Liver (tissue), 9 donors: ENCODE measurements around the gene STK24. TPM values are rescaled to one million over a fixed set of nuclear protein-coding genes. Genes with fewer than 3 reads are reported as not detected.

ENCODE experiments used
- DNase-seq: peaks from one replicate; pipeline ENCODE4 v3.0.0-alpha.2; 2017; ENCODE audit warnings: low spot score
- H3K27ac ChIP-seq, 2 donors: one replicate each; pipeline ENCODE4 v1.7.0; 2013; ENCODE audit warnings: inconsistent platforms in 2 of 2, low read length in 2 of 2, control low read depth in 1 of 2, low read depth in 1 of 2, mild to moderate bottlenecking in 1 of 2
- H3K27me3 ChIP-seq, 4 donors: one replicate each; pipeline versions ENCODE4 v1.6.1 to v1.7.0; 2013; ENCODE audit warnings: low read length in 3 of 4, inconsistent platforms in 1 of 4, mild to moderate bottlenecking in 1 of 4, moderate library complexity in 1 of 4; ENCODE audit not compliant: control insufficient read depth in 4 of 4, insufficient read depth in 4 of 4
- H3K36me3 ChIP-seq, 4 donors: one replicate each; pipeline versions ENCODE4 v1.6.1 to v1.7.0; 2013; ENCODE audit warnings: low read length in 3 of 4, mild to moderate bottlenecking in 3 of 4, low read depth in 1 of 4, moderate library complexity in 1 of 4; ENCODE audit not compliant: control insufficient read depth in 4 of 4, insufficient read depth in 3 of 4
- H3K4me1 ChIP-seq, 4 donors: one replicate each; pipeline versions ENCODE4 v1.6.1 to v1.7.0; 2013; ENCODE audit warnings: low read length in 3 of 4, mild to moderate bottlenecking in 3 of 4, moderate library complexity in 1 of 4; ENCODE audit not compliant: control insufficient read depth in 4 of 4, insufficient read depth in 4 of 4
- H3K4me3 ChIP-seq, 3 donors: one replicate each; pipeline versions ENCODE4 v1.6.1 to v1.7.0; 2013; ENCODE audit warnings: low read length in 3 of 3, control low read depth in 1 of 3, low read depth in 1 of 3, mild to moderate bottlenecking in 1 of 3
- H3K9ac ChIP-seq, 2 donors: one replicate each; pipeline ENCODE4 v1.7.0; 2013; ENCODE audit warnings: low read length in 2 of 2, mild to moderate bottlenecking in 2 of 2, moderate library complexity in 2 of 2, control low read depth in 1 of 2, low read depth in 1 of 2
- H3K9me3 ChIP-seq, 4 donors: one replicate each; pipeline versions ENCODE4 v1.6.1 to v1.7.0; 2013; ENCODE audit warnings: low read length in 3 of 4; ENCODE audit not compliant: control insufficient read depth in 4 of 4
- ATF3 ChIP-seq: IDR thresholded peaks from 2 replicates; pipeline ENCODE4 v1.6.1; 2016; ENCODE audit warnings: antibody characterized with exemption
- EGR1 ChIP-seq, 2 donors: IDR thresholded peaks; 2 replicates each; pipeline ENCODE4 v1.6.1; 2016 to 2018; ENCODE audit warnings: antibody characterized with exemption in 2 of 2, low read depth in 2 of 2
- FOXA1 ChIP-seq: IDR thresholded peaks from 2 replicates; pipeline ENCODE4 v1.6.1; 2016; ENCODE audit warnings: antibody characterized with exemption
- FOXA2 ChIP-seq: IDR thresholded peaks from 2 replicates; pipeline ENCODE4 v1.6.1; 2016; ENCODE audit warnings: antibody characterized with exemption
- GABPA ChIP-seq, 2 donors: IDR thresholded peaks in 1 of 2; conservative IDR thresholded peaks in 1 of 2; 2 replicates each; pipeline ENCODE4 v1.6.1; 2016; ENCODE audit warnings: antibody characterized with exemption in 2 of 2, mild to moderate bottlenecking in 1 of 2, moderate library complexity in 1 of 2
- HNF4A ChIP-seq, 2 donors: conservative IDR thresholded peaks; 2 replicates each; pipeline ENCODE4 v1.6.1; 2016; ENCODE audit warnings: antibody characterized with exemption in 2 of 2, mild to moderate bottlenecking in 2 of 2
- JUND ChIP-seq, 2 donors: IDR thresholded peaks; 2 replicates each; pipeline ENCODE4 v1.6.1; 2016; ENCODE audit warnings: antibody characterized with exemption in 2 of 2
- NR2F2 ChIP-seq: IDR thresholded peaks from 2 replicates; pipeline ENCODE4 v1.6.1; 2016; ENCODE audit warnings: antibody characterized with exemption
- RAD21 ChIP-seq, 2 donors: IDR thresholded peaks; 2 replicates each; pipeline ENCODE4 v1.6.1; 2016; ENCODE audit warnings: antibody characterized with exemption in 2 of 2, mild to moderate bottlenecking in 2 of 2
- REST ChIP-seq: IDR thresholded peaks from 2 replicates; pipeline ENCODE4 v1.6.1; 2016; ENCODE audit warnings: antibody characterized with exemption, mild to moderate bottlenecking
- RXRA ChIP-seq, 2 donors: IDR thresholded peaks; 2 replicates each; pipeline ENCODE4 v1.6.1; 2017 to 2018; ENCODE audit warnings: antibody characterized with exemption in 2 of 2, mild to moderate bottlenecking in 1 of 2
- SP1 ChIP-seq: IDR thresholded peaks from 2 replicates; pipeline ENCODE4 v1.6.1; 2018; ENCODE audit warnings: antibody characterized with exemption, mild to moderate bottlenecking
- TAF1 ChIP-seq: conservative IDR thresholded peaks from 2 replicates; pipeline ENCODE4 v1.6.1; 2016; ENCODE audit warnings: antibody characterized with exemption, mild to moderate bottlenecking
- YY1 ChIP-seq: IDR thresholded peaks from 2 replicates; pipeline ENCODE4 v1.6.1; 2016; ENCODE audit warnings: antibody characterized with exemption, mild to moderate bottlenecking
- WGBS: extraction: QIAGEN DNeasy Blood & Tissue Kit; methylation state at CpG from one replicate; pipeline ENCODE4 v1.1.7; 2013; 5-methylcytosine and 5-hydroxymethylcytosine counted together
- polyA plus RNA-seq, 2 donors: library from polyadenylated mRNA; stranded (reverse) in 1 of 2; unstranded in 1 of 2; fragments of 200-250 nt in 1 of 2; fragments of >200 nt in 1 of 2; fragmentation: Nextera tagmentation in 1 of 2; extraction: Ambion mirVana in 1 of 2; gene quantifications; one replicate each; pipeline versions ENCODE4 v1.2.1 to v1.2.3, GENCODE V29; 2013 to 2015
- total RNA-seq, 2 donors: library from RNA; depleted of rRNA; stranded (reverse); fragments of >200 nt; gene quantifications; one replicate each; pipeline ENCODE4 v1.2.3, GENCODE V29; 2014
- TF ChIP-seq, protein P1 (sequence below): IDR thresholded peaks from 2 replicates; pipeline ENCODE4 v1.6.1; 2016; ENCODE audit warnings: antibody characterized with exemption
- TF ChIP-seq, protein P2 (sequence below): IDR thresholded peaks from 2 replicates; pipeline ENCODE4 v1.6.1; 2016; ENCODE audit warnings: antibody characterized with exemption
- TF ChIP-seq, protein P3 (sequence below): fragments of 150-350 bp; IDR thresholded peaks from 2 replicates; pipeline ENCODE4 v1.5.1; 2017; ENCODE audit warnings: improper control_type of control experiment, low read depth, low read length; ENCODE audit not compliant: missing input control
- donor health status: healthy.
- donor health status: healthy.
- donor health status: healthy.
- donor health status: healthy.
- donor health status: healthy.

STK24 gene
- total and polyA plus RNA-seq, 4 donors = 6.4 to 43.3 (median 14.9) TPM

DNA sequence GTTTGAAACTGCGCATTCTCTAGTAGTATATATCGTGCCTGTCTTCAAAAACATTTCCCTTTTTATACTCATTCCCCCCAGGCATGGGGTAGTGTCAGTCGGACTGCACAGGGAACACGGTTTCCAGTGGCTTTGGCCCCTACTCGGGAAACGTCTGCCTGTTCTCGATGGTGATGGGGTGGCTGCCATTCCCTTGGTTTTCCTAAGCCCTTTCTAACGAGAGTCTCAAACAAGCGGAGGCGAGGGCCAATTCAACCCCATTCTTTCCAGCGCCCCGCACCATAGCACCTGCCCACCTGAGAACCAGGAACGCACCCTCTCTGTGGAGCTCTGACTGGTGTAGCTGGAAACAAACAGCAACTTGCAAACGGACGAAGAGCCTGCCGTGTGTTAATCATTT, 127.6 kb downstream of the STK24 start (continued):
- TF ChIP-seq, protein P1, sequence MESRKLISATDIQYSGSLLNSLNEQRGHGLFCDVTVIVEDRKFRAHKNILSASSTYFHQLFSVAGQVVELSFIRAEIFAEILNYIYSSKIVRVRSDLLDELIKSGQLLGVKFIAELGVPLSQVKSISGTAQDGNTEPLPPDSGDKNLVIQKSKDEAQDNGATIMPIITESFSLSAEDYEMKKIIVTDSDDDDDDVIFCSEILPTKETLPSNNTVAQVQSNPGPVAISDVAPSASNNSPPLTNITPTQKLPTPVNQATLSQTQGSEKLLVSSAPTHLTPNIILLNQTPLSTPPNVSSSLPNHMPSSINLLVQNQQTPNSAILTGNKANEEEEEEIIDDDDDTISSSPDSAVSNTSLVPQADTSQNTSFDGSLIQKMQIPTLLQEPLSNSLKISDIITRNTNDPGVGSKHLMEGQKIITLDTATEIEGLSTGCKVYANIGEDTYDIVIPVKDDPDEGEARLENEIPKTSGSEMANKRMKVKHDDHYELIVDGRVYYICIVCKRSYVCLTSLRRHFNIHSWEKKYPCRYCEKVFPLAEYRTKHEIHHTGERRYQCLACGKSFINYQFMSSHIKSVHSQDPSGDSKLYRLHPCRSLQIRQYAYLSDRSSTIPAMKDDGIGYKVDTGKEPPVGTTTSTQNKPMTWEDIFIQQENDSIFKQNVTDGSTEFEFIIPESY = no peak
- TF ChIP-seq ATF3 (no peak), YY1 (no peak), SP1 (no peak), HNF4A (conservative IDR thresholded peaks at IDR 0.05) (no peak), RXRA (IDR thresholded peaks at IDR 0.05) (no peak), FOXA2 (no peak), JUND (IDR thresholded peaks at IDR 0.05) (no peak)

- no peak for DNase-seq
Observed at GRCh38 chr13:98448642-98448928, 128.3 kb downstream of the STK24 start.

More at GRCh38 chr13:98448642-98448928, 128.3 kb downstream of the STK24 start:
- no peaks in the 10 kb centered on the region for H3K9me3 ChIP-seq
- no peak overlapping the region for H3K4me3 ChIP-seq
- H3K4me1 ChIP-seq = peaks cover 0 to 8% (median 0%) of the 10 kb centered on the region in 4 donors
- no peaks in the 10 kb centered on the region for H3K27me3 ChIP-seq
- H3K9ac ChIP-seq = no peak overlapping the region
- WGBS = 87% methylated on average over 5 of the region's 5 CpGs
- no peak overlapping the region for H3K27ac ChIP-seq
- H3K36me3 ChIP-seq = peaks cover 3 to 39% (median 32%) of the 10 kb centered on the region in 4 donors
- TF ChIP-seq, protein P1 = no peak
- TF ChIP-seq TAF1 = no peak
- no peak for TF ChIP-seq RXRA (IDR thresholded peaks at IDR 0.05)
- TF ChIP-seq ATF3 = no peak
- no peak for TF ChIP-seq YY1
- no peak for TF ChIP-seq NR2F2
- no peak for TF ChIP-seq EGR1 (IDR thresholded peaks at IDR 0.05; ENCODE audit: low read depth in 2 of 2)
- no peak for TF ChIP-seq SP1
- TF ChIP-seq RAD21 (IDR thresholded peaks at IDR 0.05) = no peak
- no peak for TF ChIP-seq HNF4A (conservative IDR thresholded peaks at IDR 0.05)
- no peak for TF ChIP-seq JUND (IDR thresholded peaks at IDR 0.05)
- no peak for TF ChIP-seq FOXA1
- TF ChIP-seq REST = no peak
- no peak for TF ChIP-seq FOXA2
- TF ChIP-seq, protein P2, sequence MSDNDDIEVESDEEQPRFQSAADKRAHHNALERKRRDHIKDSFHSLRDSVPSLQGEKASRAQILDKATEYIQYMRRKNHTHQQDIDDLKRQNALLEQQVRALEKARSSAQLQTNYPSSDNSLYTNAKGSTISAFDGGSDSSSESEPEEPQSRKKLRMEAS = no peak
- TF ChIP-seq, protein P3, sequence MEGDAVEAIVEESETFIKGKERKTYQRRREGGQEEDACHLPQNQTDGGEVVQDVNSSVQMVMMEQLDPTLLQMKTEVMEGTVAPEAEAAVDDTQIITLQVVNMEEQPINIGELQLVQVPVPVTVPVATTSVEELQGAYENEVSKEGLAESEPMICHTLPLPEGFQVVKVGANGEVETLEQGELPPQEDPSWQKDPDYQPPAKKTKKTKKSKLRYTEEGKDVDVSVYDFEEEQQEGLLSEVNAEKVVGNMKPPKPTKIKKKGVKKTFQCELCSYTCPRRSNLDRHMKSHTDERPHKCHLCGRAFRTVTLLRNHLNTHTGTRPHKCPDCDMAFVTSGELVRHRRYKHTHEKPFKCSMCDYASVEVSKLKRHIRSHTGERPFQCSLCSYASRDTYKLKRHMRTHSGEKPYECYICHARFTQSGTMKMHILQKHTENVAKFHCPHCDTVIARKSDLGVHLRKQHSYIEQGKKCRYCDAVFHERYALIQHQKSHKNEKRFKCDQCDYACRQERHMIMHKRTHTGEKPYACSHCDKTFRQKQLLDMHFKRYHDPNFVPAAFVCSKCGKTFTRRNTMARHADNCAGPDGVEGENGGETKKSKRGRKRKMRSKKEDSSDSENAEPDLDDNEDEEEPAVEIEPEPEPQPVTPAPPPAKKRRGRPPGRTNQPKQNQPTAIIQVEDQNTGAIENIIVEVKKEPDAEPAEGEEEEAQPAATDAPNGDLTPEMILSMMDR = no peak
- TF ChIP-seq GABPA (IDR thresholded peaks at IDR 0.05 in 1 of 2, conservative IDR thresholded peaks at IDR 0.05 in 1 of 2) = no peak
